Thymus (tissue), 11 donors: ENCODE results near the gene CCDC9B. TPM values are rescaled to one million over a fixed set of nuclear protein-coding genes. Genes with fewer than 3 reads are reported as not detected.

Source experiments
- DNase-seq, 9 donors: peaks; one replicate each; pipeline ENCODE4 v3.0.0-alpha.2; 2013; ENCODE audit warnings: low spot score in 9 of 9, low read depth in 6 of 9, missing footprints in 1 of 9
- H3K27ac ChIP-seq, 2 donors: one replicate each; pipeline ENCODE4 v1.5.1; 2013; ENCODE audit warnings: control low read depth in 1 of 2, low read depth in 1 of 2, low read length in 1 of 2, mild to moderate bottlenecking in 1 of 2, moderate library complexity in 1 of 2
- H3K27me3 ChIP-seq, 2 donors: one replicate each; pipeline ENCODE4 v1.5.1; 2013; ENCODE audit warnings: low read length in 1 of 2; ENCODE audit not compliant: control insufficient read depth in 2 of 2, insufficient read depth in 1 of 2
- H3K36me3 ChIP-seq, 2 donors: one replicate each; pipeline ENCODE4 v1.5.1; 2013; ENCODE audit warnings: low read length in 1 of 2, mild to moderate bottlenecking in 1 of 2, moderate library complexity in 1 of 2; ENCODE audit not compliant: control insufficient read depth in 2 of 2, insufficient read depth in 2 of 2
- H3K4me1 ChIP-seq, 2 donors: one replicate each; pipeline ENCODE4 v1.5.1; 2013; ENCODE audit warnings: low read length in 2 of 2; ENCODE audit not compliant: control insufficient read depth in 2 of 2, insufficient read depth in 2 of 2
- H3K4me3 ChIP-seq, 2 donors: one replicate each; pipeline ENCODE4 v1.5.1; 2013; ENCODE audit warnings: low read length in 2 of 2, control low read depth in 1 of 2, mild to moderate bottlenecking in 1 of 2
- H3K9me3 ChIP-seq, 2 donors: one replicate each; pipeline ENCODE4 v1.5.1; 2013; ENCODE audit warnings: low read length in 1 of 2, mild to moderate bottlenecking in 1 of 2; ENCODE audit not compliant: control insufficient read depth in 2 of 2, insufficient read depth in 1 of 2
- WGBS: extraction: QIAGEN DNeasy Blood & Tissue Kit; methylation state at CpG from one replicate; pipeline ENCODE4 v1.1.7; 2013; 5-methylcytosine and 5-hydroxymethylcytosine counted together
- polyA plus RNA-seq: library from polyadenylated mRNA; stranded (reverse); fragments of 200-250 nt; gene quantifications from one replicate; pipeline ENCODE4 v1.2.3, GENCODE V29; 2013
- total RNA-seq: library from RNA; stranded (reverse); fragments of 120-200 nt; gene quantifications from one replicate; pipeline ENCODE4 v1.2.4, GENCODE V29; 2013
- donor health status: healthy.

CCDC9B gene
- total and polyA plus RNA-seq, 2 donors, result 0.28 to 3.6 TPM

DNA sequence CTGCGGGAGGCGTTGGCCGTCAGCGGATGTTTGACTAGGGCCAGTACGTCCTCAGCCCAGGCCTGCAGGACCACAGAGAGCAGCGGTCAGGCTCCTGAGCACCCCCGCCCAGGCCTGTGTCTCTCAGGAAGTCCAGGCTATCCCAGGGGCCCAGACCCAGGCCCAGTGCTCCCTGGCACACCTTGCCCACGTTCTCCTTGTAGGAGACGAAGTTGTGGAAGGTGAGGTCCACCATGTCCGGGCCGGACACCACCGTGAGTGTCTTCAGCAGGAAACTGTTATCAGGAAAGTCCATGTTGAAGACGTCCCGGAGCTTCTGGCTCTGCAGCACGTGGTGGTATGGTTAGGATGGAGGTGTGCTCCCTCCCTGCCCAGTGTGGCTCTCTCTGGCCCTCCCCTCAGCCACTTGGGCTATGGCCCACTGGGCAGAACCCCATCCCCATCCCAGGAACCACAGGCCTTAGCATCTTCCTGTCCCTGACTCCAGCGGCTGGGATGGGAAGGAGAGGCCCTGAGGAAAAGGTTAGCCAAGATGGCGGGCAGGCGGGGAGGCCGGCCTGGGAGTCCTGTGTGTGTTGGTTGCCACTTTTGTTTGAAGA is 38.4 kb downstream of the CCDC9B start:
- H3K27ac ChIP-seq, result no peak overlapping the region
- no peak for DNase-seq
- no peak overlapping the region for H3K4me3 ChIP-seq
- WGBS, result 98% methylated on average over 19 of the region's 19 CpGs
- H3K27me3 ChIP-seq, result no peaks in the 10 kb centered on the region
- peaks cover 37% of the 10 kb centered on the region in 2 donors for H3K36me3 ChIP-seq
- peaks cover 0 to 8% of the 10 kb centered on the region in 2 donors for H3K9me3 ChIP-seq
- H3K4me1 ChIP-seq, result peaks cover 0 to 25% of the 10 kb centered on the region in 2 donors

DNA sequence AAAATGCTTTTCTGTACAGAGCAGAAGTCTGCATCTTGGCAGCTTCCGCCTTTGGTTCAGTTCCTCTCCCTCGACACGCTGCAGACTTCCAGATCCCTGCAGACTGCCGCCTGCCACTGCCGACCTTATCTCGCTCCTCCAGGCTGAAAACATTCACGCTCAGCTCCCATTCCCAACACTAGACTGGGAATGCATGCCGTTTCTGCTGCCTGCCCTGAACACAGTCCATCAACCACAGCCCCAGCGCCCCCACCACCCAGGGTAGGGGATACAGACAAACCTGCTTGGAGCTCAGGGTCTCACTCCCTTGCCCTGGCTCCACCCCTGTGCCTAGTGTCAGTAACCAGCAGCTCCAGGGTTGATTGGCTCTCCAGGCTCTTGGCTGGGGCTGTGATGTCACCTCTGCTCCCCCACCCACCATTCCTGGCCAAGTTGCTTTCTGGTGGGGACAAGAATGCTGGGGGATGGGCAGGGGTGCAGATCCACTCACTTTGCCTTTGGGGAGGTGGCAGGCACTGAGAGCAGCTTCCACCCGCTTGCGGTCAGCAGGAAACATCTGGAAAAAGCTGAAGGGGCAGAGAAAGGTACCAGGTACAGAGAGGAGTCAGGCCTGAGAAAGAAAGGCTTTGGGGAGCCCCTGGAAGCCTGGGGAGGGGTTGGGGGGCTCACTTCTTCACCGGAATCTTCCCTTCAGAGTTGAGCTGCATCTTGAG is 39.1 kb downstream of the CCDC9B start:
- H3K36me3 ChIP-seq, result peaks cover 37% of the 10 kb centered on the region in 2 donors
- H3K27ac ChIP-seq, result no peak overlapping the region
- H3K4me3 ChIP-seq, result no peak overlapping the region
- peaks cover 0 to 17% of the 10 kb centered on the region in 2 donors for H3K4me1 ChIP-seq
- WGBS, result 86% methylated on average over 12 of the region's 12 CpGs
- no peak for DNase-seq
- peaks cover 0 to 8% of the 10 kb centered on the region in 2 donors for H3K9me3 ChIP-seq
- H3K27me3 ChIP-seq, result no peaks in the 10 kb centered on the region

- H3K4me3 ChIP-seq, result no peak overlapping the region
- peaks cover 37% of the 10 kb centered on the region in 2 donors for H3K36me3 ChIP-seq
- H3K4me1 ChIP-seq, result peaks cover 0 to 8% of the 10 kb centered on the region in 2 donors
- DNase-seq, result no peak
- H3K27ac ChIP-seq, result no peak overlapping the region
- 98% methylated on average over 2 of the region's 2 CpGs for WGBS
- peaks cover 0 to 8% of the 10 kb centered on the region in 2 donors for H3K9me3 ChIP-seq
- no peaks in the 10 kb centered on the region for H3K27me3 ChIP-seq
Observed at GRCh38 chr15:40300771-40301170, 40.0 kb downstream of the CCDC9B start.

DNA sequence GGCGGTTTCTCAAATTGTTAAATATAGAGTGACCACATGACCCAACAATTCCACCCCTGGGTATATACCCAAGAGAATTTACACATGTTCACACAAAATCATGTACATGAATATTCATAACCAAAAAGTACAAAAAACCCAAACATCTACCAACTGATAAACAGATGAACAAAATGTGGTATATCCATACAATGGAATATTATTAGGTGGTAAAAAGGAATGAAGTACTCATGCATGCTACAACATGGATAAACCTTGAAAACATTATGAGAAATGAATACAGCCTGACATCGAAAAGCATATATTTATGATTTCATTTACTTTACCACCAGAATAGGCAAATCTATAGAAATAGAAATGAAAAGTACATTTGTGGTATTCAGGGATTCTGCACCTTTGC is 40.4 kb downstream of the CCDC9B start:
- H3K9me3 ChIP-seq, result peaks cover 0 to 8% of the 10 kb centered on the region in 2 donors
- H3K36me3 ChIP-seq, result peaks cover 37% of the 10 kb centered on the region in 2 donors
- H3K4me3 ChIP-seq, result no peak overlapping the region
- no peak overlapping the region for H3K27ac ChIP-seq
- no peaks in the 10 kb centered on the region for H3K27me3 ChIP-seq
- peaks cover 0 to 5% of the 10 kb centered on the region in 2 donors for H3K4me1 ChIP-seq
- no peak for DNase-seq
- WGBS, result 98% methylated on average over 2 of the region's 2 CpGs

DNA sequence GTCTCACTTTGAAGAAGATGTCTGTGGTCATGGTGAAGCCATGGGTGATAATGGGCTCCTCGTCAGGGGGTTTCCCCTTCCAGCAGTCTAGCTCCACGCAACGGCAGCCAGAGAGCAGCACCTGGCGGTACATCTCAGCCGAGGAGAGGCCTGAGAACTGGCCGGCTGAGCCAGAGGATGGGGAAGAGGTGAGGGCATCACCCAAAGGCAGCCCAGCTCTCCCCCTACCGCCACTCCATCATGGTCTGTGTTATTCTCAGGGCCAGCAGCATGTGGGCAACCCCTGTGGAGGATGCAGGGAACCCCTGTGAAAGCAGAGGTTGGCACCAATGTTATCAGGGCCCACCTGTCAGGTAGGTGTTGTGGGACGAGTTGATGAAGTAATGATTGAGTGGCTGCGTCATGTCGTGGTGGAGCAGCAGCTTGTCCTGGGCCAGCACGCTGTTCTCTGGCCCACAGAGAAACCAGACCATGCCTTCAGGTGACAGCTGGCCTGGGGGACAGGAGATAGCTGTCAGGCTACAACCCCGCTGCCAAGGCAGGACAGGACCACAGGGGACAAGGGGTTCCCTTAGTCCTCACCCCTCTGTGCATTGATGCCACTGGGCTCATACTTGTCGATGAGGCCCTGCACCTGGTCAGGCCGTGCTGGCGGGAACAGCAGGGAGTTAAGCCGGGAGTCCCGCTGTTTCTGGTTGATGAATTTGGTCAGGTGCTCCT is 42.4 kb downstream of the CCDC9B start:
- 96% methylated on average over 17 of the region's 17 CpGs for WGBS
- DNase-seq, result no peak

GRCh38 chr15:40297356-40297755 is 43.4 kb downstream of the CCDC9B start:
- no peak for DNase-seq
- Histone ChIP-seq H3K9me3 (peaks cover 0 to 8% of the 10 kb centered on the region in 2 donors), H3K36me3 (peaks cover 41 to 43% of the 10 kb centered on the region in 2 donors), H3K4me1 (peaks cover 0 to 3% of the 10 kb centered on the region in 2 donors), H3K27ac (no peak overlapping the region), H3K4me3 (no peak overlapping the region), H3K27me3 (no peaks in the 10 kb centered on the region)
- 98% methylated on average over 10 of the region's 10 CpGs for whole genome bisulfite sequencing

More for the DNA sequence above, 42.4 kb downstream of the CCDC9B start:
- Histone ChIP-seq H3K9me3 (peaks cover 0 to 8% of the 10 kb centered on the region in 2 donors), H3K36me3 (peaks cover 41 to 48% of the 10 kb centered on the region in 2 donors), H3K27me3 (no peaks in the 10 kb centered on the region), H3K27ac (no peak overlapping the region), H3K4me3 (no peak overlapping the region), H3K4me1 (peaks cover 0 to 3% of the 10 kb centered on the region in 2 donors)

DNA sequence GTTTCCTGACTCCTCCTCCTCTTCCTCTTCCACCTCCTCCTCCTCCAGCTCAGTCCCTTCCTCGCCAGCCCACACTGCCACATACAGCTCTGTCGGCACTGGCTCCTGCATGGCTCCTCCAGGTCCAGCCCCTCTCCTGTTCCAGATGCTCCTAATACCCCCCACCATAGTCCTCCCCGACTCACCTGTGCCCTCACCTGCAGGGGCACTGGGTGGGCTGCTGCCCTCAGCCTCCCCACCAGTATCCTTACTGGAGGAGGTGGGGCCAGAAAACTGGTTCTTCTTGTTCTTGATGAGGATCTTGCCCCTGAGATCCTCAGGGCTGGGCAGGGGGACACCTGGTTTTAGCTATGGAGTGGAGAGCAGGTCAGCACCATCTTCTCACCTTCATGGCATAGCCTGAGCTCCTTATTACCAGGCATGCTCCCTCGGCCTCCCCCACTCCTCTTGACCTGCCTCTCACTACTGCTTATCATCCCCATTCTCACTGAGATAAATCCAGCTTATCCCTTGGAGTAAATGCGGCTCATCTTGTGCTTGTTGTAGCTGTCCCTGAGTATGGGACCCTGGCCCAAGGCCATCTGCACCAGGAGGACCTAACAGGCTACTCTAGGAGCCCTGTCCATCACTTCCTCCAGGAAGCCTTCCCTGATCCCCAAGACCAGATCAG is 44.0 kb downstream of the CCDC9B start:
- peaks cover 0 to under 1% of the 10 kb centered on the region in 2 donors for H3K4me1 ChIP-seq
- H3K27me3 ChIP-seq, result no peaks in the 10 kb centered on the region
- no peak overlapping the region for H3K27ac ChIP-seq
- 96% methylated on average over 5 of the region's 5 CpGs for WGBS
- H3K4me3 ChIP-seq, result no peak overlapping the region
- H3K9me3 ChIP-seq, result peaks cover 0 to 8% of the 10 kb centered on the region in 2 donors
- H3K36me3 ChIP-seq, result peaks cover 39 to 42% of the 10 kb centered on the region in 2 donors
- DNase-seq, result no peak

- Histone ChIP-seq H3K36me3 (peaks cover 35% of the 10 kb centered on the region in 2 donors), H3K4me3 (no peak overlapping the region), H3K27ac (no peak overlapping the region), H3K9me3 (peaks cover 0 to 8% of the 10 kb centered on the region in 2 donors), H3K4me1 (peaks cover 0 to 2% of the 10 kb centered on the region in 2 donors), H3K27me3 (no peaks in the 10 kb centered on the region)
- DNase-seq, result no peak
- WGBS, result 89% methylated on average over 12 of the region's 12 CpGs
Observed at GRCh38 chr15:40295877-40296560, 44.7 kb downstream of the CCDC9B start.
